Gastrocnemius medialis (tissue), 4 donors: ENCODE data around the gene SCN8A. TPM values are rescaled to one million over a fixed set of nuclear protein-coding genes. Genes with fewer than 3 reads are reported as not detected.

Experiments used
- ATAC-seq, 2 donors: fragments of 150-250 bp; one replicate each; pipeline ENCODE4 v1.9.1; 2016
- DNase-seq, 2 donors: peaks; one replicate each; pipeline ENCODE4 v3.0.0-alpha.2; 2019
- H3K27ac ChIP-seq, 4 donors: fragments of 200-600 bp; sonication (generic); 1 replicate in 1 of 4; 2 replicates in 3 of 4; pipeline ENCODE4 v1.5.1; 2016 to 2018; ENCODE audit warnings: mild to moderate bottlenecking in 2 of 4, moderate library complexity in 1 of 4
- H3K27me3 ChIP-seq, 3 donors: fragments of 200-600 bp; sonication (generic) in 2 of 3; 1 replicate in 1 of 3; 2 replicates in 2 of 3; pipeline versions ENCODE4 v1.5.1 to v1.6.0; 2016 to 2019; ENCODE audit warnings: mild to moderate bottlenecking in 1 of 3, moderate library complexity in 1 of 3
- H3K36me3 ChIP-seq, 2 donors: fragments of 200-600 bp; sonication (generic) in 1 of 2; one replicate each; pipeline ENCODE4 v1.5.1; 2017 to 2018
- H3K4me1 ChIP-seq, 2 donors: fragments of 200-600 bp; sonication (generic) in 1 of 2; one replicate each; pipeline ENCODE4 v1.5.1; 2016 to 2017; ENCODE audit warnings: mild to moderate bottlenecking in 2 of 2
- H3K4me3 ChIP-seq, 4 donors: fragments of 200-600 bp; sonication (generic) in 3 of 4; 1 replicate in 1 of 4; 2 replicates in 3 of 4; pipeline ENCODE4 v1.5.1; 2016 to 2019; ENCODE audit warnings: mild to moderate bottlenecking in 2 of 4
- H3K9me3 ChIP-seq, 3 donors: fragments of 200-600 bp; sonication (generic) in 2 of 3; 1 replicate in 1 of 3; 2 replicates in 2 of 3; pipeline ENCODE4 v1.5.1; 2016 to 2019
- CTCF ChIP-seq, 5 experiments: fragments of 450-650 bp in 3 of 5; fragments of 200-600 bp in 2 of 5; sonication (generic) in 2 of 5; IDR thresholded peaks in 4 of 5; conservative IDR thresholded peaks in 1 of 5; 1 replicate in 4 of 5; 2 replicates in 1 of 5; pipeline ENCODE4 v1.5.1; 2016 to 2019; ENCODE audit warnings: antibody characterized with exemption in 5 of 5, mild to moderate bottlenecking in 3 of 5, moderate library complexity in 3 of 5
- POLR2A ChIP-seq, 2 donors: fragments of 450-650 bp; IDR thresholded peaks; one replicate each; pipeline ENCODE4 v1.6.1; 2017; ENCODE audit warnings: antibody characterized with exemption in 2 of 2, mild to moderate bottlenecking in 2 of 2, moderate library complexity in 2 of 2
- in situ Hi-C, 4 donors: fragments of 200-750 bp; cut with MboI; loops; one replicate each; pipeline versions ENCODE4 v1.15.0 to v1.8.0; 2017; ENCODE audit warnings: low sequenced_read_pairs in 4 of 4
- intact Hi-C: fragments of 100-400 bp; cut with DNase I; formaldehyde crosslinking; loops from one replicate; pipeline ENCODE4 v1.15.1; 2023; ENCODE audit warnings: low total_unique reads
- total RNA-seq, 4 donors: library from RNA; depleted of rRNA; stranded (reverse); fragments of >200 nt; gene quantifications; one replicate each; pipeline versions ENCODE4 v1.1.0 to v1.2.3, GENCODE V29; 2016

Gene SCN8A
- total RNA-seq, 4 donors from 2014 or later, result 0.05 to 0.29 TPM; not detected in 2

DNA sequence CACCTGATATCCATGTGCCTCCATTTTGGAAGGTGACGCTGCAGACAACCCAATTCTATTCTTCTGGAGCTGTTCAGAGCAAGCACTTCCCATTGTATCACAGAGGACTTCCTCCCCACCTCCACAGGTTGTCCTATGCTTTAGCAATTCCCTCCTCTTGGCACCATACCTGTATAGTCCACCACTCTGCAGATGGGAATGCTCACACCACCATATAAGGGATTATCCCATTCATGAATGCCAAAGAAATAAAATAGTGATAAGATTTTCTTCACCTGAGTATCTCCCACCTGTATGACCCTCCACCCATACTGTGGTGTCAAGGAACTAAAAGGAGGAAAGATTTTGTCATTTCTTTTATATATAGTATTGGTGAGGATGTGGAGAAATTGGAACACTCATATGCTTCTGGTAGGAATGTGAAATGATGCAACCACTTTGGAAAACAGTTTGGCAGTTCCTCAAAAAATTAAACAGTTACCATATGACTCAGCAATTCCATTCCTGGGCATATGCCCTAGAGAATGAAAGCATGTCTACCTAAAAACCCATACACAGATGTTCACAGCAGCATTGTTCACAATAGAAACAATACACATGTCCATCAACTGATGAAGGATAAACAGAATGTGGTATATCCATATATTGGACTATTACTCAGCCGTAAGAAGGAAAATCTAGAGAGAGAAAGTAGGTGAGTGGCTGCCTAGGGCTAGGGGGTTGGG is 182.3 kb downstream of the SCN8A start:
- intact Hi-C loops (no loop called here), in situ Hi-C loops (no loop called here)
- H3K27me3 ChIP-seq, result no peaks in the 10 kb centered on the region
- H3K36me3 ChIP-seq, result no peaks in the 10 kb centered on the region
- no peak for DNase-seq
- H3K9me3 ChIP-seq, result no peaks in the 10 kb centered on the region
- no peaks in the 10 kb centered on the region for H3K4me1 ChIP-seq
- no peak overlapping the region for H3K4me3 ChIP-seq
- no peak for TF ChIP-seq CTCF (IDR thresholded peaks at IDR 0.05 in 4 of 5, conservative IDR thresholded peaks at IDR 0.05 in 1 of 5)
- TF ChIP-seq POLR2A (IDR thresholded peaks at IDR 0.05), result no peak
- H3K27ac ChIP-seq, result no peak overlapping the region
- no peak for ATAC-seq

GRCh38 chr12:51774933-51775332 is 183.9 kb downstream of the SCN8A start:
- ATAC-seq, result no peak
- Histone ChIP-seq H3K27ac (no peak overlapping the region), H3K9me3 (no peaks in the 10 kb centered on the region), H3K27me3 (no peaks in the 10 kb centered on the region), H3K36me3 (no peaks in the 10 kb centered on the region), H3K4me1 (no peaks in the 10 kb centered on the region), H3K4me3 (no peak overlapping the region)
- intact Hi-C loops, result no loop called here
- DNase-seq, result no peak
- TF ChIP-seq CTCF (IDR thresholded peaks at IDR 0.05 in 4 of 5, conservative IDR thresholded peaks at IDR 0.05 in 1 of 5), result no peak
- no peak for TF ChIP-seq POLR2A (IDR thresholded peaks at IDR 0.05)
- in situ Hi-C loops, result loop anchor here in 1 of 4 donors (25.0 kb wide), 1 partner anchor 88 kb away; no protein-coding TSS in a partner anchor

DNA sequence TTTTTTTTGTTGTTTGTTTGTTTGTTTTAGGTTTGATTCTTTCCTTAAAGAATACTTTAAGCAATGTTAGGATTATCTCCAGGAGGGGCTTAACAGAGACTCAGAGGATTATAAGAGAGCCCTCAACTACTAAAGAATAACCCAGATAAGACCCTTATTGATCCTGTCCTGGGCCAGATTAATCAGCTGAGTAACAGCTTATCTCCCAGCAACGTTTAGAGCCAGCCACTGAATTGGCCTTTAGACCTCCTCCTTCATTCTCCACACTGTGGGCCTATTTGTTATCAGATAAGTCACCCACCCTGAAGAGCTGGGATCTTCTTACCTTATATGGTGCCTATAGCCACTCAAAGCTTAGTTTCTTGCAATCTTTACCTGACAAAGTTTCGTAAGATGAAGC is 186.4 kb downstream of the SCN8A start:
- Histone ChIP-seq H3K4me3 (no peak overlapping the region), H3K9me3 (no peaks in the 10 kb centered on the region), H3K36me3 (no peaks in the 10 kb centered on the region), H3K27ac (no peak overlapping the region), H3K4me1 (no peaks in the 10 kb centered on the region), H3K27me3 (no peaks in the 10 kb centered on the region)
- ATAC-seq (no peak), DNase-seq (no peak)
- TF ChIP-seq POLR2A (IDR thresholded peaks at IDR 0.05) (no peak), CTCF (IDR thresholded peaks at IDR 0.05 in 4 of 5, conservative IDR thresholded peaks at IDR 0.05 in 1 of 5) (no peak)
- in situ Hi-C loops (loop anchor here in 1 of 4 donors (25.0 kb wide), 1 partner anchor 90 kb away; no protein-coding TSS in a partner anchor), intact Hi-C loops (no loop called here)

DNA sequence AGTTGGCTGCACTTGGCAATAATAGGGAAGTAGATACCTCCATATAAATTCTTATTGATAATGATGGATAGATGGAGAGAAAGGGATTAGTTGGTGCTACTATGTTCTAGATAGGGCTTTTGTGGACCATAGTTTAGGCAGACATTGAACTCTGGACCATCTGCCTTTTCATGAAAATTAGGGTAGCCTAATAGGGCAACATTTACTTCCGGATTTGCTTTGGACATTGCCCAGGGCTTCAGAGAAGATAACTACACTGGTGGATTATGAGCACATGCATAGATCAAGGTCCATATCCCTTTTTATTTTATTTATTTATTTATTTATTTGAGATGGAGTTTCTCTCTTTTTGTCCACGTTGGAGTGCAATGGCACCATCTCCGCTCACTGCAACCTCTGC is 186.9 kb downstream of the SCN8A start:
- Histone ChIP-seq H3K4me1 (no peaks in the 10 kb centered on the region), H3K27ac (no peak overlapping the region), H3K36me3 (no peaks in the 10 kb centered on the region), H3K27me3 (no peaks in the 10 kb centered on the region), H3K4me3 (no peak overlapping the region), H3K9me3 (no peaks in the 10 kb centered on the region)
- DNase-seq (no peak), ATAC-seq (no peak)
- intact Hi-C loops, result no loop called here
- TF ChIP-seq POLR2A (IDR thresholded peaks at IDR 0.05), result no peak
- in situ Hi-C loops, result loop anchor here in 1 of 4 donors (25.0 kb wide), 1 partner anchor 91 kb away; no protein-coding TSS in a partner anchor

- no peaks in the 10 kb centered on the region for H3K4me1 ChIP-seq
- no peak for ATAC-seq
Observed at GRCh38 chr12:51779876-51780275, 188.8 kb downstream of the SCN8A start.

More at GRCh38 chr12:51779876-51780275, 188.8 kb downstream of the SCN8A start:
- H3K27me3 ChIP-seq, result peaks cover 0 to 4% (median 0%) of the 10 kb centered on the region in 3 donors
- no peaks in the 10 kb centered on the region for H3K36me3 ChIP-seq
- DNase-seq, result no peak
- H3K27ac ChIP-seq, result no peak overlapping the region
- in situ Hi-C loops, result loop anchor here in 1 of 4 donors (25.0 kb wide), 1 partner anchor 93 kb away; no protein-coding TSS in a partner anchor
- TF ChIP-seq CTCF (IDR thresholded peaks at IDR 0.05 in 4 of 5, conservative IDR thresholded peaks at IDR 0.05 in 1 of 5) (no peak), POLR2A (IDR thresholded peaks at IDR 0.05) (no peak)
- H3K9me3 ChIP-seq, result no peaks in the 10 kb centered on the region
- intact Hi-C loops, result no loop called here
- H3K4me3 ChIP-seq, result no peak overlapping the region
